Stimulated activated CD4-positive, alpha-beta T cell treated with anti-CD3 and anti-CD28 coated beads, Interleukin-12 subunit alpha, Interleukin-12 subunit beta, amount 100 ng/mL, for 48 hours (primary cell): ENCODE results near the gene CYP17A1.
"Not testable (repeated sequence)": the region's sequence is repeated elsewhere in the genome, so short reads cannot be mapped to it uniquely, and the experiment has no call there.

Experiments used
- DNase-seq, 3 donors: peaks; one replicate each; pipeline ENCODE4 v3.0.0-alpha.2; 2020; ENCODE audit warnings: low read depth in 2 of 3, low spot score in 1 of 3

CYP17A1 gene

GRCh38 chr10:102835007-102835482, 2.2 kb downstream of the CYP17A1 start:
- peak; percentile 55 to 78 (median 60) for DNase-seq

DNA sequence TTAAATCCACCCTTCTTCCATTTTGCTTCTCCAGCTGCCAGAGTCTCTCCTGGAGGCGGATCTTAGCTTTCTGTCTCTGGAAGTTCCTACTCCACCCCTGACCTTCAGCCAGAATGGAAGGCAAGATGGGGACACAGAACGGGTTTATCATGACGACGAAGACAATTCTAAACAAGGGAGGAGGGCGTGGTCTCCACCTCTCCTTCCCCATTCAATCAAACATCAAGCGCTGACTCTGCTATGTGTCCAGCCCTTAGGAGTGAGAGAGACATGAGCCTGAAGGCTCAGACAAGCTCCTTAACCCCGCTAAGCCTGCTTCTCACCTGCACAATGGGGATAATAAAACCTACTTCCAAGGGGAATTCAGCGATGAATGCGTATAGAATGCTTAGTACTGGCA, 3.1 kb downstream of the CYP17A1 start:
- DNase-seq, result no peak

- DNase-seq, result no peak
Measured at GRCh38 chr10:102832987-102833386, 4.2 kb downstream of the CYP17A1 start.

- no peak for DNase-seq
Measured at GRCh38 chr10:102832248-102832647, 5.0 kb downstream of the CYP17A1 start.

DNA sequence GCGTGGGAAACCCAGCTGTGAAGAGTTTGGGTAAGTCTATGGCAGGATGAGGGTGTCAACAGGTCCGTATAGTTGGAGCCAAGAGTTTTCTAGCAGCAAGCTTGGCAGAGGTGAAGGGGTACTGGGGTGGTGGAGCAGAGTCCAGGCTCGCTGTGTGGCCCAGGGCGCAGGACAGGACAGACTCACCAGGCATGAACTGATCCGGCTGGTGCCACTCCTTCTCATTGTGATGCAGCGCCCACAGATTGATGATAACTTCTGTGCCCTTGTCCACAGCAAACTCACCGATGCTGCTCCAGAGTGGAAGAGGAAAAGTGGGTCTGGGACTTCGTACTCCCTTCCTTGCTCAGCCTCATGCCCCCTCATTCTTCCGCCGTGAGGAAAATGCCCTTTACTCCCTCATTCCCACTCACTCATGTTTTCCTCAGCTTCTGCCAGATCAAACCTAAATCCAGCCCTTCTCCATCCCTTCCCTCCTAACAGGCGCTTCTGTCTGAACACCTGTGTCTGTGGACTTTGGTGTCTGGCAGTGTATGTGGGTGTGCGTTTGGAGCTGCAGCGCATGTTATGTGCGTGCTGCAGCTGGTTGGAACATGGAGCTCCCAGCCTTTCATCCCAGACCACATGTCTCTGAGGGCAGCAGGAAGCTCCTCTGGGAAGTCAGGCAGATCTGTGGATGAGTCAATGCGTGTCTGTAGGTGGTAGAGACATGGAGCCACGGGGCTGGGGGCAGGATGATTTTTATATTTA, 5.7 kb downstream of the CYP17A1 start:
- no peak for DNase-seq

DNA sequence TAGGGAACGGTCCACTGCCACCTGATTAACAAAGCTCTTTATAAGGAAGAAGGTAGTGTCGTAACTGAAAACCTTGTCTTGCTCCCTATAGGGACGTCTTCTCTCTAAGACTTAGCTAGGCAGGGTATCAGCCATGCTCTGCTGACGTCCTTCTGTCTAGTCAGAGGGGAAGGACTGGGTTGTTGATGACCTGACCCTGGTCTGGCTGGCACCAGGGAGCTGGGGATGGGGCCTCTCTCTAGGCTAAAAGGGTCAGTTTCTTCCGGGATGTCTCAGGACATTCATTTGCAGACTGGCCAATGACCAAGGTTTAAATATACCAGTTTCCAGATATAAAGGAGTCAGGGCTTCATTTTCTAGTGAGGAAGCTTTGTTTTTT, 9.6 kb downstream of the CYP17A1 start:
- DNase-seq, result no peak

- DNase-seq, result no peak
Measured at GRCh38 chr10:102826148-102826796, 10.9 kb downstream of the CYP17A1 start.

DNA sequence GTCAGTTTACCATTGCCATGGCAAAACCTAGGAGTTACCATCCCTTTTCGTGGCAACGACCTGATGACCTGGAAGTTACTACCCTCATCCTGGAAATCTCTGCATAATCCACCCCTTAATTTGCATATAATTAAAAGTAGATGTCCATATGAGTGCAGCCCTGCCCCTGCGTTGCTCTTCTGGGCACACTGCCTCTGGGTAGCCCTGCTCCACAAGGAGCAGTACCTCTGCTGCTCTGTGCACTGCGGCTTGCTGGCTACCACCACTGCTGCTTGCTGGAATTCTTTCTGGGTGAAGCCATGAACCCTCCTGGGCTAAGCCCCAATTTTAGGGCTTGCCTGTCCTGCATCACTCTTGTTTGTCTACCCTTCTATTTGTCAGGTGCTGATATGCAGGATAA, 12.5 kb downstream of the CYP17A1 start:
- no peak for DNase-seq

GRCh38 chr10:102822222-102822621, 15.0 kb downstream of the CYP17A1 start:
- no peak for DNase-seq

GRCh38 chr10:102820008-102820407, 17.2 kb downstream of the CYP17A1 start:
- not testable (repeated sequence) for DNase-seq

GRCh38 chr10:102819054-102819453, 18.2 kb downstream of the CYP17A1 start:
- no peak for DNase-seq

DNA sequence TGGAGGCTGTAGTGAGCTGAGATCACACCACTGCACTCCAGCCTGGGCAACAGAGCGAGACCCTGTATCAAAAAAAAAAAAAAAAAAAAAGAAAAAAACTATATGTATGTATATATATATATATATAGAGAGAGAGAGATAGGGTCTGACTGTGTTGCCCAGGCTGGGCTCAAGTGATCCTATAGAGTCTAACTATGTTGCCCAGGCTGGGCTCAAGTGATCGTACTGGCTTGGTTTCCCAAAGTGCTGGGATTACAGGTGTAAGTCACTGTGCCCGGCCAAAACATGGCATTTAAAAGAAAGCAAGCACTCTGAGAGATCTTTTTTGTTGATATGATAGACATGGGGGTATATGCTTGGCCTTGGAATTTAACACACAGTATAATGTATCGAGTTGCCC, 20.0 kb downstream of the CYP17A1 start:
- no peak for DNase-seq

- no peak for DNase-seq
Measured at GRCh38 chr10:102815790-102816549, 21.2 kb downstream of the CYP17A1 start.

DNA sequence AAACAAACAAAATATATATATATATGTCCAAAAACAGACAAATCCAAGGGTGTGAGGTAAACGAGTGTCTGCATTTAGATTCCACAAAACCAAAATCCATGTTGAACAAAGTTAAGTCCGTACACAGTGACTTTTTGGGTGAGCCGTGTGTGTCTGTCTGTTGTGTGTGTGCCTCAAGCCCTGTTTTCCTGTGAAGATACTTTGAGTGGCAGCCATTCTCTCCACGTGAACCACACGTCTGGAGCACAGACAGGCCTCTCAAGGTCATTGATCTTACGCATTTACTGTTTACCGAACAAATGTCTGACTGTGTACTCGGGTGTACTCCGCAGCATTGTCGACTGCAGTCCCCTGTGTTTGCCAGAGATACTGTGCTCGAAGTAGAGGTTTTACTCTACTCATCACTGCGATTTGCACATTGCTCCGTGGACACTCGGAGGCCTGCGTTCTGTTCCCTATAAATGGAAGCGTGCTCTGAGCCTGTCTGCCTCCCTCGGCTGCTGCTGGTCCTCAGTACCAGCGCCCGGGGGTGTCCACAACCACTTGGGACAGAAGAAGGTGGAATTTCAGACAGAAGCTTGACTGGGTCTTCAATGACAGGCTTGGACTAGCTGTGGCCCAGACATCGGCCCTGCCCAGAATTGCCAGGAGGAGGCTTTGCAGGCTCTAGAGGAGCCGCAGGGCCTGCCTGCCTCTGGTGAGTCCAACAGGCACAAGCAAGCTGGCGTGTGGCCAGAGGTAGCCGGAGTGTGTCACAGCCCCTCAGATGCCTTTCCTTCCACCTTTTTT, 22.1 kb downstream of the CYP17A1 start:
- no peak for DNase-seq

GRCh38 chr10:102814453-102814871, 22.8 kb downstream of the CYP17A1 start:
- no peak for DNase-seq

DNA sequence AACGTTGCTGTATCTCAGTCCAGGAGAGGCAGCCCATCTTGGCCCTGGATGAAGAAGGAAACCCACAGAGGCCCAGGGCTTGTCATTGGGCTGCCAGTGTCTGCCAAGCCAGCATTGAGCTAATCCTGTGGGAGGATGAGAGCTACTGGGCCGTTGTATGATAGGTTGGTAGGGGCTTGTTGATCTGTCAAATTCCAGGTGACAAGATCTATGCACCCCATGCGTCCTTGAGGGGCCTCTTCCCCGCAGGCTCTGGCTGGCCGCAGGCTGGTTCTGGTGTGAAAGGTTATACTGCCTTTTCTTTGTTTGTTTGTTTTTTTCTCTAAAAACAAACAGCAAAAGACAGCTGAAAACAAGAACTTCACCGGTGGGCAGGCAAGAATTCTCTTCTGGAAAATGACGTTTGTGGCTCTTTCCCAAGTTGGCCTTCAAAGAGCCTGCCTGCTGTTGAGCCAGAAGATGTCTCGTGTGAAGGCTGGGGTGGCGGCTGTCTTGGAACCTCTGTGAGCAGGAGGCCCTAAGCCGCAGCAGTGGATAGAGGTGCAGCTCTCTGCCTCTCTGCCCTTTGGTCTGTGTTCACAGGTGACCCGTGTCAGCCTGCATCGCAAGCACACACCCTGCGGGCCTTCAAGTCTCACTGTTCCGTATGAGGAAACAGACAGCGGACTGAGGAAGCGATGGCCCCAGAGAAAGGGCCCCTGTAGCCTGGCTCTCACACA, 23.3 kb downstream of the CYP17A1 start:
- no peak for DNase-seq

GRCh38 chr10:102813017-102813541, 24.1 kb downstream of the CYP17A1 start:
- DNase-seq, result no peak

DNA sequence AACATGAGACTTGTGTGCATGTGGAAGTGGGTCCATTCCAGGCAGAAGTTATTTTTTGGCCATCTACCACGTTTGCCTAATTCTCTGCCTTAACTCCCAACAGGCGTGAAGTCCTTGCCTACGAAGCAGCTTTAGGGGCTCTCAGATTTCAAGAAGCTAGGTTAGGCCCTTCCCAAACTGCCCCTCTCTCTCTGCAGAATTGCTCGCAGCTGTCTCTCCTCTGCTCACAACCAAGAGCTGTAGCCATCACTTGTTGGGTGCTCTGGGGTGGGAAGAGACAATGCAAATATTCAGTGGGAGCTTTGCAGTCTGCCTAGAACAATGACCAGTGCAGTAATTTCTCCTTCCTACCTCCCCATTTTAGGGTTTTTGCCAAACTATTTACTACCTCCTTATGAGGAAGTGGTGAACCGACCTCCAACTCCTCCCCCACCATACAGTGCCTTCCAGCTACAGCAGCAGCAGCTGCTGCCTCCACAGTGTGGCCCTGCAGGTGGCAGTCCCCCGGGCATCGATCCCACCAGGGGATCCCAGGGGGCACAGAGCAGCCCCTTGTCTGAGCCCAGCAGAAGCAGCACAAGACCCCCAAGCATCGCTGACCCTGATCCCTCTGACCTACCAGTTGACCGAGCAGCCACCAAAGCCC, 24.9 kb downstream of the CYP17A1 start:
- DNase-seq, result no peak

GRCh38 chr10:102811346-102811745, 25.9 kb downstream of the CYP17A1 start:
- DNase-seq, result no peak

DNA sequence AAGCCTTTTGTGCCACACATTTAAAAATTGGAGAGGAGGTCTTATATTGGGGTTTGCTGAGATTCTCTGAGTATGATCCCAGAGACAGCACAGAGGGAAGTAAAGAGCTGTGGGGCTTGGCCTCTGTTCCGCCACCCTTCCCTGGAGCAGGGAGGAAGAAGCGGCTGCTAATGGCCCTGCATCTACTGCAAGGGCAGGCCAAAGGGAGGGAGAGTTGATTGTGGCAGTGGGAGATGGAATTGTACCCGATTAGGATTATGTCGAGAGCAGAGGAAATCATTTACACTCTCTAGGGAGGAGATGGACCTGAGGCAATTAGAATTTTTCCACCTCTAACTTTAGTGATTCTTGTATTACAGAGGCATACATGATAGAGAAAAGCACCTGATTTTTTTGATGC, 28.8 kb downstream of the CYP17A1 start:
- DNase-seq, result no peak
